Memory B cell (primary cell): ENCODE data around the gene JAK3.
A peak's percentile ranks its signal among the peaks of the same experiment; 100 is the strongest.

Source experiments
- ATAC-seq: fragments of 150-1000 bp; cut with Tn5 transposase; 2 replicates; pipeline ENCODE4 v1.10.0; 2021; ENCODE audit warnings: low read depth, mild to moderate bottlenecking, moderate library complexity
- DNase-seq, 2 donors: peaks; one replicate each; pipeline ENCODE4 v3.0.0; 2022; ENCODE audit warnings: low spot score in 2 of 2
- H3K27ac Mint-ChIP-seq: one replicate; pipeline ENCODE4 v1.8.0; 2022; ENCODE audit warnings: mild to moderate bottlenecking, moderate library complexity, mixed read lengths
- H3K27me3 Mint-ChIP-seq: one replicate; pipeline ENCODE4 v1.8.0; 2022; ENCODE audit warnings: mixed read lengths
- H3K36me3 Mint-ChIP-seq: one replicate; pipeline ENCODE4 v1.8.0; 2022; ENCODE audit warnings: mild to moderate bottlenecking, mixed read lengths
- H3K4me1 Mint-ChIP-seq: one replicate; pipeline ENCODE4 v1.8.0; 2022; ENCODE audit warnings: mixed read lengths
- H3K4me3 Mint-ChIP-seq: one replicate; pipeline ENCODE4 v1.8.0; 2022; ENCODE audit warnings: mild to moderate bottlenecking, moderate library complexity, mixed read lengths
- H3K9me3 Mint-ChIP-seq: one replicate; pipeline ENCODE4 v1.8.0; 2022; ENCODE audit warnings: mixed read lengths

The JAK3 gene

DNA sequence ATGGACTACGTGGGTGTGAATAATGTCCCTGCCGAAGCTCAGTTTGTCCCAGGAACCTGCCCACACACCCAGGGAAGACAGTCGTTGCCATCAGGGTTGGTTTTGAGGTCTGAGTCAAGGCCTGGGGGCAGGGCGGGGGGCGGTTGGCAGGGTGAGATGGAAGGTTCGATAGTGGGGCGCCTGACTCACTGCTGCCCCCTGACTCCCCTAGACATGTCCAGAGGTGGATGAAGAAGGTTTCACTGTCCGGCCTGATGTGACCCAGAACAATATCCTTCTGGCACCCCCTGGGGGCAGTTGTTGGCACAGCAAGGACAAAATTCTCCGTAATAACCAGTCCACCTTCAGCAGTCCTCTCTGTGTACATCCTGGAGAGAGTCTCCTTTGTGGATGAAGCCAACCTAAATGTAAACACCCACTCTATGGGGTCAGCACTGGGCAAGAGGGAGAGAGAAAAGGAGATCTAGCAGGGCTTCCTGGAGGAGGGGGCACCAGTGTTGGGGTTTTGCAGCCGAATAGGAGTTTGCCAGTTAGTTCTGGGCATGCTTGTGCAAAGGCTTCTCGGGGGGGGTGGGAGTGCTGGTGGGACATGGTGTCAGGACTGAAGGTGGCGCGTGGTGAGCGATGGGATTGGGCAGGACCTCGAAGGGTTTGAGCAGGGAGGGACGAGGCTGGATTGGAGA, 72.4 kb downstream of the JAK3 start:
- no peak for DNase-seq
- H3K36me3 Mint-ChIP-seq: peaks cover 29% of the 10 kb centered on the region
- no peaks in the 10 kb centered on the region for H3K9me3 Mint-ChIP-seq
- ATAC-seq: no peak
- H3K27me3 Mint-ChIP-seq: no peaks in the 10 kb centered on the region
- H3K4me3 Mint-ChIP-seq: peak overlapping the region; percentile 77
- H3K27ac Mint-ChIP-seq: peak overlapping the region; percentile 98
- H3K4me1 Mint-ChIP-seq: peaks cover 40% of the 10 kb centered on the region
